DND-41 (cell line): Measurements from ENCODE around the gene KCNA3.

Source experiments
- CTCF ChIP-seq: IDR thresholded peaks from 2 replicates; pipeline ENCODE4 v1.5.1; 2012; ENCODE audit warnings: borderline replicate concordance, low read length, moderate library complexity, mild to moderate bottlenecking; ENCODE audit not compliant: poor library complexity, severe bottlenecking; ENCODE audit errors: extremely low read depth
- EZH2 ChIP-seq: IDR thresholded peaks from 3 replicates; pipeline ENCODE4 v1.6.1; 2012; ENCODE audit warnings: borderline replicate concordance, low read depth, mild to moderate bottlenecking, moderate library complexity, low read length, inconsistent platforms; ENCODE audit not compliant: severe bottlenecking

- no peak for TF ChIP-seq CTCF
- TF ChIP-seq EZH2 = no peak
These were observed 8.2 kb upstream of the KCNA3 start for GRCh38 chr1:110682898-110683297.
